GM12875 (cell line): ENCODE measurements around the gene DENND1A.
"Not testable (repeated sequence)": the region's sequence is repeated elsewhere in the genome, so short reads cannot be mapped to it uniquely, and the experiment has no call there.

ENCODE experiments used
- H3K4me3 ChIP-seq: one replicate; pipeline ENCODE4 v1.5.1; 2011; ENCODE audit warnings: low read depth, low read length, control low read depth
- TF ChIP-seq, protein P1 (sequence below): IDR thresholded peaks from 2 replicates; pipeline ENCODE4 v1.5.1; 2011; ENCODE audit warnings: low read depth, mild to moderate bottlenecking, control low read depth, inconsistent platforms, low read length, moderate library complexity, borderline replicate concordance; ENCODE audit not compliant: insufficient read depth

Gene DENND1A

GRCh38 chr9:123946101-123946821 lies 16.3 kb upstream of the DENND1A start:
- TF ChIP-seq, protein P1, sequence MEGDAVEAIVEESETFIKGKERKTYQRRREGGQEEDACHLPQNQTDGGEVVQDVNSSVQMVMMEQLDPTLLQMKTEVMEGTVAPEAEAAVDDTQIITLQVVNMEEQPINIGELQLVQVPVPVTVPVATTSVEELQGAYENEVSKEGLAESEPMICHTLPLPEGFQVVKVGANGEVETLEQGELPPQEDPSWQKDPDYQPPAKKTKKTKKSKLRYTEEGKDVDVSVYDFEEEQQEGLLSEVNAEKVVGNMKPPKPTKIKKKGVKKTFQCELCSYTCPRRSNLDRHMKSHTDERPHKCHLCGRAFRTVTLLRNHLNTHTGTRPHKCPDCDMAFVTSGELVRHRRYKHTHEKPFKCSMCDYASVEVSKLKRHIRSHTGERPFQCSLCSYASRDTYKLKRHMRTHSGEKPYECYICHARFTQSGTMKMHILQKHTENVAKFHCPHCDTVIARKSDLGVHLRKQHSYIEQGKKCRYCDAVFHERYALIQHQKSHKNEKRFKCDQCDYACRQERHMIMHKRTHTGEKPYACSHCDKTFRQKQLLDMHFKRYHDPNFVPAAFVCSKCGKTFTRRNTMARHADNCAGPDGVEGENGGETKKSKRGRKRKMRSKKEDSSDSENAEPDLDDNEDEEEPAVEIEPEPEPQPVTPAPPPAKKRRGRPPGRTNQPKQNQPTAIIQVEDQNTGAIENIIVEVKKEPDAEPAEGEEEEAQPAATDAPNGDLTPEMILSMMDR: no peak
- no peak overlapping the region for H3K4me3 ChIP-seq

- TF ChIP-seq, protein P1: no peak
- H3K4me3 ChIP-seq: no peak overlapping the region
Observed at GRCh38 chr9:123945532-123945931, 15.6 kb upstream of the DENND1A start.

DNA sequence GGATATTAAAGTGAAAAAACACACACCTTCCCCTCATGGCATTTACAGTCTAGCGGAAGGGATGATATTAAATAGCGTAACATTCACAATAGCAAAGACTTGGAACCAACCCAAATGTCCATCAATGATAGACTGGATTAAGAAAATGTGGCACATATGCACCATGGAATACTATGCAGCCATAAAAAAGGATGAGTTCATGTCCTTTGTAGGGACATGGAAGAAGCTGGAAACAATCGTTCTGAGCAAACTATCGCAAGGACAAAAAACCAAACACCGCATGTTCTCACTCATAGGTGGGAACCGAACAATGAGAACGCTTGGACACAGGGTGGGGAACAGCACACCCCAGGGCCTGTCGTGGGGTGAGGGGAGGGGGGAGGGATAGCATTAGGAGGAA lies 14.5 kb upstream of the DENND1A start:
- H3K4me3 ChIP-seq: not testable (repeated sequence)

GRCh38 chr9:123943671-123944070 lies 13.7 kb upstream of the DENND1A start:
- H3K4me3 ChIP-seq: no peak overlapping the region
- TF ChIP-seq, protein P1: no peak

DNA sequence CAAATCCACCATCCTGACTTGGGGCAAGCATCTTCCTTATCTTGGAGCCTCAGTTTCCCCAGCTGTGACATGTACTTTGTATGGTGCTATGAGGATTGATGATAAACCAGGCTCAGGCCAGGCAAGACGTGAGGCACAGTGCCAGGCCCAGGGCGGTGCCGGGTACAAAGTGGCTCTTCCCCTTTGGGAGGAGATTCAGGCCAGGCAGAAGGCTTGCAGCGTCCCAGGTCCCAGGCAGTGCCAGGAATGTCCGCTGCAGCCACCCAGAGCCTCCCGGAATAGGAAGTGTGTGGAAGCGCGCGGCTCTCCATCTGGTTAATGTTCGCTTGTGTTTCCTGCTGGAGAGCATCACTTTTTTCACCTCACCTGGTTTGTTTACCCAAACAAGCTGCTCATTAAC lies 12.6 kb upstream of the DENND1A start:
- TF ChIP-seq, protein P1: no peak
- no peak overlapping the region for H3K4me3 ChIP-seq

DNA sequence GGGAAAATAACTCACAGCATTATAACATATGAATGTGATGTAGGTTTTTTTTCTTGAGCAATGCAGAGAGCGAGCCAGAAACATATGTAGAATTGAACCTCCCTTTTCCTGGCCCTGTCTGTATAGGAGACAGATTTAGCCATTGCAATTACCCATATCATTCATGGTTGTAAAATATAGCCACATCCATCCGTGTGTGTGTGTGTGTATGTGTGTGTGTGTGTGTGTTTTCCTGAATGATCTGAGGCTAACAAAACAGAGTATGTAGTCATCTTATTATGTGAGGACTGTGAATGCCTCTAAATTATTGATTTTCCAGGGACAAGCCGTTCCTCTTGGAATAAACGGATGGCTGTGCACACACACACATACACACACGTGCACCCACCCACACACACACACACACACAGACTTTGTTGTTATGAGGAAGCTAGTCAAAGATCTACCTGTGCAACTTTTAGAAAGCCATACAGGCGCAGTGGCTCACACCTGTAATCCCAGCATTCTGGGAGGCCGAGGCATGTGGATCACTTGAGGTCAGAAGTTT lies 11.7 kb upstream of the DENND1A start:
- TF ChIP-seq, protein P1: no peak
- H3K4me3 ChIP-seq: no peak overlapping the region

GRCh38 chr9:123940721-123941523 lies 11.0 kb upstream of the DENND1A start:
- H3K4me3 ChIP-seq: no peak overlapping the region
- TF ChIP-seq, protein P1: no peak
